NCI-H2171 treated with DMSO at 0.1 percent for 48 hours (cell line): ENCODE results near the gene PPM1H.
A peak's percentile ranks its signal among the peaks of the same experiment; 100 is the strongest.

ENCODE experiments used
- DNase-seq: peaks from one replicate; lab custom pipeline; 2025; lab: John Stamatoyannopoulos, UW

Gene PPM1H

GRCh38 chr12:62873116-62873825, 61.7 kb downstream of the PPM1H start:
- DNase-seq = no peak

DNA sequence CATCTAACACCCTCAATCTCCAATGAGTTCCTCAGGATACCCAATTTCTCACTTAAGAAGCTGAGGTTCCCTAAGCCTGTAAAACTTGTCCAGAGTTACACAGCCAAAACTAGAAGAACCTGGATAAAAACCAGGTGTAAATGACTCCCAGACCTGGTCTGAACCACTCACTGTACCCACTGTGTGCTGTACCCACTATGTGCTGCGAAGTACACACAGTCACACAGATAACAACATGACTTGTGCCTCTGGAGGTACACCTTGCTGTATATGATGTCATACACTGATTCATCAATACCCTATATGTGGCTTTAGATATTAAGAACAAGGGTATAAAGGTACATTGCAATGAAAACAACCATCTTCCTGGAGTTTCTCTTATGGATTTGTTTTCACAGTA, 66.1 kb downstream of the PPM1H start:
- no peak for DNase-seq

GRCh38 chr12:62866451-62867082, 68.4 kb downstream of the PPM1H start:
- DNase-seq = no peak

DNA sequence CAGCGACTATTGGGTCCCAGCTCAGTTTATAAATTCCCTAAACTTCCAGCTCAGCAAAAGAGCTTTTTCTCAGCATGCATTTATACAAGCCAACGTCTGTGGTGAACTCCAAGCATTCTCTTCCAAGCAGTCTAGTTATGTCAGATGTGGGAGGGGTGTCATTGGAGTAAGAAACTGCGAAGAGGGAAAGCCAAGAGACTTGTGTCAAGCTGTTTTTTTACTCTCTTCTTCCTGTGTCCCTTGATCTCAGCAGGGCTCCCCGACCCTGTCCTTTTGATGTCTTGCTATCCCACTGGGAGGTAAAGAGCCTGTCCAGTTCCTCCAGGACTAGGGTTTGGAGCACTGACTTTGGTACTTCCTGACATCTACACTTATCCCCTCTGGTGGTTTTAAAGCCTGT, 69.0 kb downstream of the PPM1H start:
- DNase-seq = no peak

DNA sequence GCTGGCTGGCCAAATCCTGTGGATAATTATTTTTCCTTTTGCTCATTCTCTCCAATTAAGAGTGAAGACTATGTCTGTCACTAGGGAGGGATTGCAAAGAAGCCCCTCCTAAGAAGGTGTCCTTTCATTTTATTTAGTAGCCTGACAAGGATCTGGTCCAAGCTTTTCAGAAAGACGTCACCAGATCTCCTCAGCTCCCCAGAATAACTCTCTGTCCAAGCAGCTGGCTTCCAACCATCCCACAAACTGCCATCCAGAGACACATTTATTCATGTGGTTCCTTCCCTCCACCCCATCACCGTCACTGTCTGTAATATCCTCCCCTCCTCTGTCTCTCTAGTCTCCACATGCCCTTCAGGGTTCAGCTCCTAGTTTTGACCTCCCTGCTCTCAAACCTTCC, 69.9 kb downstream of the PPM1H start:
- no peak for DNase-seq

DNA sequence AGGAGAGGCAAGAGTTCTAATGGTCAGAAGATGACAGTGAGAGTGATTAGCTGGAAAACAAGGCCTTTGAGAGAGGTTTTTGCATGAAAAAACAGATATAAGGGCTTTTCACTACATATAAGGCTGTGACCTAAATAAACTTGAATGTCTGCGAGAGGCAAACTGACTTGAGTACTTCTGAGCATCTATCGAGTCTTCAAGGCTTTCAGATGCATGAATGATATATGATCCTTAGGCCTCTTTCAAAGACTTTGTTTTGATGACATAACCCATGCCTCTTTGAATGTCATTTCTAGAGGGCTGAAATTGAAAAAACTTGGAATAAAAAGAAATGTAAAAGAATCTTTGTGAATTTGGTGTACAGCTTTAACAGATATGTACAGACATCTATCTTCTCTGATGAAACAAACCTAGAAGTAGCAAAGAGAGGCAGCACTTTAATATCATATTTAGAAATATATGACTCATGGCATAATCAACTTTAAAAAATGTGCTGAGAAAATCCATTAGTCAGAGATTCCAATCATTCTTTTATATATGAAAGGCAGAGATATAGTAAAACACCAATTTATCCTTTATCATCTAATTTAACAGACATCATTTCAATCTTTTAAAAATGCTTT, 72.6 kb downstream of the PPM1H start:
- DNase-seq = no peak

DNA sequence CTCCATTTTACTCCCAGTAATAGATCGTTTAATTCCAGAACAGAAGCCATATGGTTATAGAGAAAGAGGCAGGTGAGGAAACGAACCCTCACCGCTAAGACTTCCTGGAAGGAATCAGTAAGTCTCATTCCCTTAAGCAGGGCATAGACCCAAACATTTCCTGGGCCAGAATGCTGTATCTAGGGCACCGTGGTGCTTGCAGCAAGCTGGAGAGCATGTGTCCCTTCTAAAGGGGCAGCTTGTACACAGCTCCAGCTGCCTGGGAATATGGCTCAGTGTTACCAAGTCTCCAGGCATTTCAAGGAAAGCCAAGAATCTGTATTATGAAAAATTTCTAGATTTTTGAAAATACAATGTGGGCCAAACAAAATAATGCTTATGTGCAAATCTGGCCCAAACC, 73.4 kb downstream of the PPM1H start:
- DNase-seq = no peak

GRCh38 chr12:62860501-62861411, 74.2 kb downstream of the PPM1H start:
- peak; percentile 13 for DNase-seq

GRCh38 chr12:62860020-62860419, 74.9 kb downstream of the PPM1H start:
- no peak for DNase-seq

DNA sequence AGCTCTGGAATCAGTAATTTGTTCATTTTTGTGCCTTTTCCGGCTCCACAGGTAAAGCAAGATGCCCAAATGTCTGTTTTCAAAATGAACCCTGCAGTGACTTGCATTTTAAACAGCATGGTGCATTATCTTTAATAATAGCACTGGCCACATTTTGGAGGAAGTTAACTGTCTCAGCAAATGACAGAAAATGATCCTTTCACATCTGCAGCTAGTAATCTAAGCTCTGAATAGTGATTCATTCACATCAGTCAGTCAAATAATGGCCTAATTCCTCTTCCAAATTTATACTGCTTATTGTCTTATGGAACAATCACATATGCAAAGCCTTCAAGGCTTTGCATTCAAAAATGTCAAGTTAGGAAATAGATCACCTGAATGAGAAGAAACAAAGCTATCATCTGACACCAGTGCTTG, 75.6 kb downstream of the PPM1H start:
- peak; percentile 18 for DNase-seq

GRCh38 chr12:62856454-62856853, 78.5 kb downstream of the PPM1H start:
- DNase-seq = no peak

GRCh38 chr12:62854024-62854423, 80.9 kb downstream of the PPM1H start:
- no peak for DNase-seq

GRCh38 chr12:62849398-62849797, 85.6 kb downstream of the PPM1H start:
- no peak for DNase-seq

DNA sequence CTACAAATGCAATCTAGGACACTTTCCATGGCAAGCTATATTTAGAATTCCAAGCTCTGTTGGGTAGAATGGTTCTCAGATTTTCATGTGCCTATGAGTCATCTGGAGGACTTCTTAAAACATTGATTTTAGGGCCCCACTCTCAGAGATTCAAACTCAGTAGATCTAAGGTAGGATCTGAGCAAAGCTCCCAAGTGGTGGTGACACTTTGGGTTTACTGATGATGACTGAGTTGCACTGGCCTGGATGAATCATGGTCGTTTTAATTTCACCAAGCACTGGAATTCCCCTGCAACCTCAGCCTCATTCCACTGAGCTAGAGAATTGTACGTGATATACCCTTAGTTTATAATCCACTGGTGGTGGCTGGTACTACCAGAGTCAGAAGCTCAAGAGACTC, 86.5 kb downstream of the PPM1H start:
- no peak for DNase-seq

- DNase-seq = no peak
Measured at GRCh38 chr12:62847709-62848108, 87.2 kb downstream of the PPM1H start.

DNA sequence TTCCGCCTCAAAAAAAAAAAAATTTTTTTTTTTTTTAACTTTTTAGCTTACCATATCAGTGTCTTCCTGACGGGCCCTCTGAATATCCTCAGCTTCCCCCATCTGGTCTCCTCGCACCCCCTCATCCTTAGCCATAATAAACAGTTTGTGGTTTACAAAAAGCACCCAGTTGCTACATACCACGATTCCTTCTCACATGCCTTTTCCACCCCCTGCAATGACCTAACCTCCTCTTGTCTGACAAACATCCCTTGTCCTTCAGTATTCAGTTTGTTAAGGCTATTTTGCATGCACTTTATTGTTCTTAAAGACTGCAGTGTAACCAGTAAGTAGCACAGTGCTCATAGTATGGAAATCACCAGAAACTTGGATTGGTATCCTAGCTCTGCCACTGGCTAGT, 88.5 kb downstream of the PPM1H start:
- no peak for DNase-seq

GRCh38 chr12:62844915-62845314, 90.0 kb downstream of the PPM1H start:
- DNase-seq = no peak

DNA sequence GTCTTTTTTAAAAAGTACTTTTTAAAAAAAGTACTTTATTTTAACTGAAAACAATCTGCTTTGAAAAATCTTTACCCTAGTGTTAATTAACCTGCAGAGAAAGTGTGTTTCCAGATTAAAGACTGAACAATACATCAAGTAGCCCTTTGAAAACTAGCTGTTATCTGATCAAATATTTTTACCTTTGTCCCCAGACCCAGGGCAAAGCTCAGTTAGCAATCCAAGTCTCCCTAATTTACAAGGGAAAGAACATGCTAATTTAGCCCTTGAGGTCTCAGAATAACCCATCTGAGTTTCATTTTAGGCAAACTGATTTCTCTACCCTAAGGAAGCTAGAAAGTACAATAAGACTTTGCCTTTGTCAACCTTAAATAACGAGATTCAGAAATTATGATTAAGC, 91.2 kb downstream of the PPM1H start:
- no peak for DNase-seq

DNA sequence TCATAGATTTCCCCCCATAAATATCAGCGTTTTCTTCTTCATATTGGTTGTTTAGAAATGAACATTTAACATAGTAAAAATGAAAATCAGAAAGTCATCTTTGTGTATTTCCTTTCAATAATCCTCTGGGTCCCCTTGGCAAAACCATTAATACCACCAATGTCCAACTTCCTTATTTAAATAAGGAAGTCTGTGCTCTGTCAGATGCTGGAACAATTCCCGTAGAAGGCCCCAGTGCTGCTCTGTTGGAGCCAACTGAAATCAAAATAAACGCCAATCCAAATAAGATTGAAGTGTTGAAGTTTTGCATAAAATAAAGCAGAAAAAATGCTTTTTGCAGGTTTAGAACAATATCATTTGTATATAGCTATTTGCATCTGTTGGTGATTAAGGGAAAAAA, 93.1 kb downstream of the PPM1H start:
- DNase-seq = no peak

DNA sequence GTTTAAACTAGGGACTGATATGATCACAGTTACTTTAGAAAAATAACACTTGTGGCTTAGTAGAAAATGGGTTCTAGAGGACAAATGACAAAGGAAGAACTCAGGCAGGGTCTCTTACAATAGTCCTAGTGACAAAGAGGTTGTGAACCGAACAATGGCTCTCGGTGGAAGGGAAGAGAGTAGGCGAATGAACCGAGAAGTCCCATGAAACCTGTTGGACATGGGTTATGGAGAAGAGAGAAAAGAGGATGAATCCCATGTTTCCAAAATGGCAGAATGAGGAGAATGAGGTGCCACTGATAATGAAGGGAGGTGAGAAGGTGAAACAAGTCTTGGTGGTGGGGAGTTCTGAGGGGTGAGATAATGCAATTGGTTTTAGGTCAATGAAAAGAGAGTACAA, 94.1 kb downstream of the PPM1H start:
- no peak for DNase-seq

DNA sequence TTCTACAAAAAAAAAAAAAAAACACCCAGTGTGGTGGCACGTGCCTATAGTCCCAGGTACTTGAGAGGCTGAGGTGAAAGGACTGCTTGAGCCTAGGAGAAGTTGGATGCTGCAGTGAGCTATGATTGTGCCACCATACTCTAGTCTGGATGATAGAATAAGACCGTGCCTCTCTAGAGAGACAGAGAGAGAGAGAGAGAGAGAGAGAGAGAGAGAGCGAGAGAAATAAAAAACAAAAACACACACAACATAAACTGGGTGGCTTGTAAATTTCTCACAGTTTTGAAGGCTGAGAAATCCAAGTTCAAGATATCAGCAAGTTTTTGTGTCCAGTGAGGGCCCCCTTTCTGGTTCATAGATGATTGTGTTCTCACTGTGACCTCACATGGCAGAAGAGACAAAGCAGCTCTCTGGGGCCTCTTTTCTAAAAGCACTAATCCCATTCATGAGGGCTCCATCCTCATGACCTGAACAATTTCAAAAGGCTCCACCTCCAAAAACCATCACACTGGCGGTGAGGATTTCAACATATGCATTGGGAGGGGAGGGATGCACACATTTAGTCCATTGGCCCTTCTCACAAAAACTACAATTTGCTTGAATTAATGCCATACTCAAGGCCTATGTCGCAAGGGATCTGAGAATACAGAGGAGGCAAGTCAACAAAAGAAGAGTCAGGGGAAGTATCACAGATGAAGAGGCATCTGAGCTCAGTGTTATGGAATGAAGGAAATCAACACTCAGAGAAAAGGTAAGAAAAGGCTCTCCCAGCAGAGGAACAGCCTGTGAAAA, 94.9 kb downstream of the PPM1H start:
- DNase-seq = no peak
